ENCODE measurements around the gene SCFD2. TPM values are rescaled to one million over a fixed set of nuclear protein-coding genes. Genes with fewer than 3 reads are reported as not detected.

The SCFD2 gene
- total and polyA plus RNA-seq, 10 of the 15 experiments (the other 5 are each of a cell fraction or from before 2014, with no cell fraction given), result 4.8 to 37.6 (median 24.9) TPM

DNA sequence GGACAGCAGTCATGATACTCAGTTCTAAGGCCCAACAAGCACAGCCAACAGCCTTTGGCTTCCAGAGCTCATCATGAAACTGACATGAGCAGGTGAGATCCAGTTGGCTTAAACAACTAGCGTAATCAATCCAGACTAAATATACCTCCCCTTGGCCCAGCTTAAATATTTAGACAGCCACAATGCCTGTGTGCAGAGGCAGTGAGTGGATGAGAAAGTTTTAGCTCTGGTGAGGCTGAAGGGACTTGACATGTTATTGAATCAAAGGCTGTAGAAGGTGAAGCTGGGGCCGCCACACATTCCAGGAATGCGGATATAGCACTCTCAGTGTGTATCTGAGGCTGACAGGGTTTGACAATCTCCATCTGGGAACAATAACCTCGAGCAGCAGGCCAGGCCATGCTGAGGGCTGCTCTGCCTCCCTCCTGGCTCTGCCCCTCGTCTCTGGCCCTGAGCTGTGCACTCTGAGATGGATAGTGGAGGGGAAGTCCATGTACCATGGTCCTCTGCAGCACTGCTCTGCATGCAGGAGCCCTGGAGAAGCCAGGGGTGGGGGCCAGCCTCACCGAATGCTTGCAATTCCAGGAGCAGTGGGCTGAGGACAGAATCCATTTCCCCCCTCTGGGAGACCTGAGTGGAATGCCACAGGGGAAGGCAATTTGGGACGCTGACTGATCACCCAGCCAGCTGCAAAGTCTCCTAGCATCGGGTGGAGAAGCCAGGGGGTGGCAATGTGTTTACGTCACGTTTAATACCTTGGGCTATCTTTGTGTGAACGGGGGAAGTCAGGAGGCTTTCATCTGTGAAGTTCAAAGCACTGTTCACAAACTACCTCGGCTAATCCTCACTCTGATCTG is 541.0 kb downstream of the SCFD2 start:
- RAD21 ChIA-PET (ENCODE audit: unreplicated experiment), result no interaction called here
- in situ Hi-C loops (cut with MboI), result no loop called here
- intact Hi-C loops (cut with micrococcal nuclease; ENCODE audit: unreplicated experiment), result no loop called here

DNA sequence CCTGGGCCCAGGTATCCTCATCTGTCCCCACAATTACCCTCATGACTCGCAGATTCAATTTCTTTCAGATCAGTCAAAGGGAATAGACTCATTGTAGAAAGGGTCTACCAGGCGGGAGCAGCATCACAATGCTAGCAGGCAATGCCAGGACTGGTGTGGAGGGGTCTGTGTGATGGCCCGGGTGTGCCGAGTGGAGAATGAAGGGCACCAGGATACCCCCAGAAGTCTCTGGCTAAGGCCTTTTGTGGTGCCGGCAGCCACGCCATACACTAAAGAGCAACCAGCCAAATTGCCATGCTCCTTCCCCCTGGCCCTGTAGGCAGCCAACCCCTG is 541.6 kb downstream of the SCFD2 start:
- H3K27me3 ChIP-seq (replicated peaks in 1 of 2; ENCODE audit: control insufficient read depth in 2 of 2, insufficient read depth in 2 of 2, low read length in 1 of 2), result no peaks in the 10 kb centered on the region
- no peaks in the 10 kb centered on the region for H3K36me3 ChIP-seq (ENCODE audit: control insufficient read depth in 2 of 2, insufficient read depth in 2 of 2, low read length in 1 of 2)
- H4K20me1 ChIP-seq (ENCODE audit: control insufficient read depth, insufficient read depth), result no peaks in the 10 kb centered on the region
- H3K4me2 ChIP-seq (ENCODE audit: control insufficient read depth, insufficient read depth), result no peak overlapping the region
- ATAC-seq (no peak), DNase-seq (ENCODE audit: low read depth, low spot score) (no peak), FAIRE-seq (no peak)
- no peak overlapping the region for H3K9ac ChIP-seq (ENCODE audit: control insufficient read depth, insufficient read depth, low read length)
- no peak overlapping the region for H3K4me3 ChIP-seq
- H3K4me1 ChIP-seq (ENCODE audit: control insufficient read depth, insufficient read depth, low read length), result no peaks in the 10 kb centered on the region
- CTCF ChIA-PET, result no interaction called here
- intact Hi-C loops (cut with micrococcal nuclease; ENCODE audit: unreplicated experiment), result no loop called here
- no peaks in the 10 kb centered on the region for H3K79me2 ChIP-seq (ENCODE audit: control insufficient read depth, insufficient read depth, low read length)
- in situ Hi-C loops (cut with MboI), result no loop called here
- no peak overlapping the region for H3K27ac ChIP-seq (ENCODE audit: control insufficient read depth, insufficient read depth)
- no peaks in the 10 kb centered on the region for H3K9me3 ChIP-seq (replicated peaks; ENCODE audit: control insufficient read depth, insufficient read depth, low read length)
- BruUV-seq (replicated peaks), result no TSS peak
- H2AFZ ChIP-seq (ENCODE audit: control insufficient read depth, low read depth, low read length), result no peak overlapping the region
- SMC1A ChIA-PET (ENCODE audit: uncharacterized antibody, unreplicated experiment), result no interaction called here
- no peak for TF ChIP-seq FOXM1 (IDR thresholded peaks at IDR 0.05; ENCODE audit: low read depth, low read length)
- TF ChIP-seq, protein P1, sequence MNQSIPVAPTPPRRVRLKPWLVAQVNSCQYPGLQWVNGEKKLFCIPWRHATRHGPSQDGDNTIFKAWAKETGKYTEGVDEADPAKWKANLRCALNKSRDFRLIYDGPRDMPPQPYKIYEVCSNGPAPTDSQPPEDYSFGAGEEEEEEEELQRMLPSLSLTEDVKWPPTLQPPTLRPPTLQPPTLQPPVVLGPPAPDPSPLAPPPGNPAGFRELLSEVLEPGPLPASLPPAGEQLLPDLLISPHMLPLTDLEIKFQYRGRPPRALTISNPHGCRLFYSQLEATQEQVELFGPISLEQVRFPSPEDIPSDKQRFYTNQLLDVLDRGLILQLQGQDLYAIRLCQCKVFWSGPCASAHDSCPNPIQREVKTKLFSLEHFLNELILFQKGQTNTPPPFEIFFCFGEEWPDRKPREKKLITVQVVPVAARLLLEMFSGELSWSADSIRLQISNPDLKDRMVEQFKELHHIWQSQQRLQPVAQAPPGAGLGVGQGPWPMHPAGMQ (IDR thresholded peaks at IDR 0.05; ENCODE audit: borderline replicate concordance), result no peak
- TF ChIP-seq RAD51 (IDR thresholded peaks at IDR 0.05), result no peak
- no peak for TF ChIP-seq PAX5 (IDR thresholded peaks at IDR 0.05; ENCODE audit: borderline replicate concordance, low read depth, low read length)
- TF ChIP-seq HDAC6 (IDR thresholded peaks at IDR 0.05; ENCODE audit: unreplicated experiment), result no peak
- TF ChIP-seq, protein P2, sequence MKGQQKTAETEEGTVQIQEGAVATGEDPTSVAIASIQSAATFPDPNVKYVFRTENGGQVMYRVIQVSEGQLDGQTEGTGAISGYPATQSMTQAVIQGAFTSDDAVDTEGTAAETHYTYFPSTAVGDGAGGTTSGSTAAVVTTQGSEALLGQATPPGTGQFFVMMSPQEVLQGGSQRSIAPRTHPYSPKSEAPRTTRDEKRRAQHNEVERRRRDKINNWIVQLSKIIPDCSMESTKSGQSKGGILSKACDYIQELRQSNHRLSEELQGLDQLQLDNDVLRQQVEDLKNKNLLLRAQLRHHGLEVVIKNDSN (IDR thresholded peaks at IDR 0.05; ENCODE audit: borderline replicate concordance, extremely low read length, insufficient read depth, low read depth, low read length), result no peak
- POLR2A ChIA-PET, result no interaction called here
- 56% methylated on average over 6 of the region's 6 CpGs for WGBS (ENCODE audit: insufficient coverage, insufficient replicate concordance, low lambda C conversion rate, missing lambda C conversion rate)
- RAD21 ChIA-PET (ENCODE audit: unreplicated experiment), result no interaction called here

More for the DNA sequence above, 541.0 kb downstream of the SCFD2 start:
- no peaks in the 10 kb centered on the region for H3K9me3 ChIP-seq (replicated peaks; ENCODE audit: control insufficient read depth, insufficient read depth, low read length)
- ChIA-PET POLR2A (no interaction called here), SMC1A (ENCODE audit: uncharacterized antibody, unreplicated experiment) (interaction anchor here (1.4 kb wide), 1 partner anchor 18 kb away, joined by 3 read pairs; no protein-coding TSS in a partner anchor), CTCF (no interaction called here)
- no peaks in the 10 kb centered on the region for H3K36me3 ChIP-seq (ENCODE audit: control insufficient read depth in 2 of 2, insufficient read depth in 2 of 2, low read length in 1 of 2)
- no peak overlapping the region for H3K4me3 ChIP-seq
- no peak overlapping the region for H3K4me2 ChIP-seq (ENCODE audit: control insufficient read depth, insufficient read depth)
- H3K27ac ChIP-seq (ENCODE audit: control insufficient read depth, insufficient read depth), result no peak overlapping the region
- no peaks in the 10 kb centered on the region for H3K79me2 ChIP-seq (ENCODE audit: control insufficient read depth, insufficient read depth, low read length)
- no peak overlapping the region for H2AFZ ChIP-seq (ENCODE audit: control insufficient read depth, low read depth, low read length)
- no peak overlapping the region for H3K9ac ChIP-seq (ENCODE audit: control insufficient read depth, insufficient read depth, low read length)
- H3K4me1 ChIP-seq (ENCODE audit: control insufficient read depth, insufficient read depth, low read length), result no peaks in the 10 kb centered on the region
- no peak for ATAC-seq
- WGBS (ENCODE audit: insufficient coverage, insufficient replicate concordance, low lambda C conversion rate, missing lambda C conversion rate), result 20% methylated on average over 12 of the region's 12 CpGs
- TF ChIP-seq ZNF217 (IDR thresholded peaks at IDR 0.05) (no peak), BRCA1 (IDR thresholded peaks at IDR 0.05; ENCODE audit: low read depth, low read length) (no peak), RB1 (IDR thresholded peaks at IDR 0.05; ENCODE audit: borderline replicate concordance) (no peak), NBN (IDR thresholded peaks at IDR 0.05) (no peak), EGR1 (IDR thresholded peaks at IDR 0.05; ENCODE audit: borderline replicate concordance in 1 of 2, low read depth in 2 of 2, low read length in 2 of 2) (no peak), SREBF1 (IDR thresholded peaks at IDR 0.05; ENCODE audit: low read length) (no peak)
- H3K27me3 ChIP-seq (replicated peaks in 1 of 2; ENCODE audit: control insufficient read depth in 2 of 2, insufficient read depth in 2 of 2, low read length in 1 of 2), result no peaks in the 10 kb centered on the region
- DNase-seq (ENCODE audit: low read depth, low spot score), result no peak
- BruUV-seq (replicated peaks), result no TSS peak
- no peaks in the 10 kb centered on the region for H4K20me1 ChIP-seq (ENCODE audit: control insufficient read depth, insufficient read depth)
- FAIRE-seq, result no peak
